Measurements from ENCODE around the gene FOXP1. TPM values are rescaled to one million over a fixed set of nuclear protein-coding genes. Genes with fewer than 3 reads are reported as not detected.

The FOXP1 gene
- total and polyA plus RNA-seq, 4 donors, result 4.9 to 35.4 (median 32.0) TPM

GRCh38 chr3:70985572-70985971, 598.0 kb downstream of the FOXP1 start:
- Histone ChIP-seq H3K4me3 (ENCODE audit: low read depth in 1 of 3, low read length in 3 of 3) (no peak overlapping the region), H3K4me1 (ENCODE audit: control insufficient read depth in 4 of 4, insufficient read depth in 4 of 4, low read length in 3 of 4) (no peaks in the 10 kb centered on the region), H3K9me3 (ENCODE audit: control insufficient read depth in 4 of 4, low read length in 3 of 4) (no peaks in the 10 kb centered on the region), H3K36me3 (ENCODE audit: control insufficient read depth in 4 of 4, insufficient read depth in 3 of 4, low read depth in 1 of 4, low read length in 3 of 4) (peaks cover 4 to 30% (median 23%) of the 10 kb centered on the region in 4 donors), H3K27ac (ENCODE audit: low read depth in 1 of 2, low read length in 2 of 2) (no peak overlapping the region), H3K27me3 (ENCODE audit: control insufficient read depth in 4 of 4, insufficient read depth in 4 of 4, low read length in 3 of 4) (no peaks in the 10 kb centered on the region), H3K9ac (ENCODE audit: low read depth in 1 of 2, low read length in 2 of 2) (no peak overlapping the region)
- 93% methylated on average over 4 of the region's 4 CpGs for WGBS
- DNase-seq (ENCODE audit: low spot score), result no peak
- TF ChIP-seq JUND (IDR thresholded peaks at IDR 0.05) (no peak), RXRA (IDR thresholded peaks at IDR 0.05) (no peak), GABPA (IDR thresholded peaks at IDR 0.05 in 1 of 2, conservative IDR thresholded peaks at IDR 0.05 in 1 of 2) (no peak)
- TF ChIP-seq, protein P1, sequence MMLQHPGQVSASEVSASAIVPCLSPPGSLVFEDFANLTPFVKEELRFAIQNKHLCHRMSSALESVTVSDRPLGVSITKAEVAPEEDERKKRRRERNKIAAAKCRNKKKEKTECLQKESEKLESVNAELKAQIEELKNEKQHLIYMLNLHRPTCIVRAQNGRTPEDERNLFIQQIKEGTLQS (IDR thresholded peaks at IDR 0.05), result no peak
- TF ChIP-seq, protein P2, sequence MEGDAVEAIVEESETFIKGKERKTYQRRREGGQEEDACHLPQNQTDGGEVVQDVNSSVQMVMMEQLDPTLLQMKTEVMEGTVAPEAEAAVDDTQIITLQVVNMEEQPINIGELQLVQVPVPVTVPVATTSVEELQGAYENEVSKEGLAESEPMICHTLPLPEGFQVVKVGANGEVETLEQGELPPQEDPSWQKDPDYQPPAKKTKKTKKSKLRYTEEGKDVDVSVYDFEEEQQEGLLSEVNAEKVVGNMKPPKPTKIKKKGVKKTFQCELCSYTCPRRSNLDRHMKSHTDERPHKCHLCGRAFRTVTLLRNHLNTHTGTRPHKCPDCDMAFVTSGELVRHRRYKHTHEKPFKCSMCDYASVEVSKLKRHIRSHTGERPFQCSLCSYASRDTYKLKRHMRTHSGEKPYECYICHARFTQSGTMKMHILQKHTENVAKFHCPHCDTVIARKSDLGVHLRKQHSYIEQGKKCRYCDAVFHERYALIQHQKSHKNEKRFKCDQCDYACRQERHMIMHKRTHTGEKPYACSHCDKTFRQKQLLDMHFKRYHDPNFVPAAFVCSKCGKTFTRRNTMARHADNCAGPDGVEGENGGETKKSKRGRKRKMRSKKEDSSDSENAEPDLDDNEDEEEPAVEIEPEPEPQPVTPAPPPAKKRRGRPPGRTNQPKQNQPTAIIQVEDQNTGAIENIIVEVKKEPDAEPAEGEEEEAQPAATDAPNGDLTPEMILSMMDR (IDR thresholded peaks at IDR 0.05; ENCODE audit: low read depth, low read length, missing input control), result no peak
- TF ChIP-seq, protein P3, sequence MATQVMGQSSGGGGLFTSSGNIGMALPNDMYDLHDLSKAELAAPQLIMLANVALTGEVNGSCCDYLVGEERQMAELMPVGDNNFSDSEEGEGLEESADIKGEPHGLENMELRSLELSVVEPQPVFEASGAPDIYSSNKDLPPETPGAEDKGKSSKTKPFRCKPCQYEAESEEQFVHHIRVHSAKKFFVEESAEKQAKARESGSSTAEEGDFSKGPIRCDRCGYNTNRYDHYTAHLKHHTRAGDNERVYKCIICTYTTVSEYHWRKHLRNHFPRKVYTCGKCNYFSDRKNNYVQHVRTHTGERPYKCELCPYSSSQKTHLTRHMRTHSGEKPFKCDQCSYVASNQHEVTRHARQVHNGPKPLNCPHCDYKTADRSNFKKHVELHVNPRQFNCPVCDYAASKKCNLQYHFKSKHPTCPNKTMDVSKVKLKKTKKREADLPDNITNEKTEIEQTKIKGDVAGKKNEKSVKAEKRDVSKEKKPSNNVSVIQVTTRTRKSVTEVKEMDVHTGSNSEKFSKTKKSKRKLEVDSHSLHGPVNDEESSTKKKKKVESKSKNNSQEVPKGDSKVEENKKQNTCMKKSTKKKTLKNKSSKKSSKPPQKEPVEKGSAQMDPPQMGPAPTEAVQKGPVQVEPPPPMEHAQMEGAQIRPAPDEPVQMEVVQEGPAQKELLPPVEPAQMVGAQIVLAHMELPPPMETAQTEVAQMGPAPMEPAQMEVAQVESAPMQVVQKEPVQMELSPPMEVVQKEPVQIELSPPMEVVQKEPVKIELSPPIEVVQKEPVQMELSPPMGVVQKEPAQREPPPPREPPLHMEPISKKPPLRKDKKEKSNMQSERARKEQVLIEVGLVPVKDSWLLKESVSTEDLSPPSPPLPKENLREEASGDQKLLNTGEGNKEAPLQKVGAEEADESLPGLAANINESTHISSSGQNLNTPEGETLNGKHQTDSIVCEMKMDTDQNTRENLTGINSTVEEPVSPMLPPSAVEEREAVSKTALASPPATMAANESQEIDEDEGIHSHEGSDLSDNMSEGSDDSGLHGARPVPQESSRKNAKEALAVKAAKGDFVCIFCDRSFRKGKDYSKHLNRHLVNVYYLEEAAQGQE (IDR thresholded peaks at IDR 0.05), result no peak
- TF ChIP-seq, protein P4, sequence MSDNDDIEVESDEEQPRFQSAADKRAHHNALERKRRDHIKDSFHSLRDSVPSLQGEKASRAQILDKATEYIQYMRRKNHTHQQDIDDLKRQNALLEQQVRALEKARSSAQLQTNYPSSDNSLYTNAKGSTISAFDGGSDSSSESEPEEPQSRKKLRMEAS (IDR thresholded peaks at IDR 0.05), result no peak

GRCh38 chr3:70984776-70985482, 598.6 kb downstream of the FOXP1 start:
- no peak for DNase-seq (ENCODE audit: low spot score)
- no peaks in the 10 kb centered on the region for H3K4me1 ChIP-seq (ENCODE audit: control insufficient read depth in 4 of 4, insufficient read depth in 4 of 4, low read length in 3 of 4)
- TF ChIP-seq RAD21 (IDR thresholded peaks at IDR 0.05) (no peak), EGR1 (IDR thresholded peaks at IDR 0.05; ENCODE audit: low read depth in 2 of 2) (no peak), FOXA2 (IDR thresholded peaks at IDR 0.05) (no peak), NR2F2 (IDR thresholded peaks at IDR 0.05) (no peak), HNF4A (conservative IDR thresholded peaks at IDR 0.05) (no peak)
- TF ChIP-seq, protein P3 (IDR thresholded peaks at IDR 0.05), result no peak
- TF ChIP-seq, protein P1 (IDR thresholded peaks at IDR 0.05), result no peak
- peaks cover 4 to 30% (median 23%) of the 10 kb centered on the region in 4 donors for H3K36me3 ChIP-seq (ENCODE audit: control insufficient read depth in 4 of 4, insufficient read depth in 3 of 4, low read depth in 1 of 4, low read length in 3 of 4)
- no peak overlapping the region for H3K4me3 ChIP-seq (ENCODE audit: low read depth in 1 of 3, low read length in 3 of 3)
- no peaks in the 10 kb centered on the region for H3K9me3 ChIP-seq (ENCODE audit: control insufficient read depth in 4 of 4, low read length in 3 of 4)
- H3K27ac ChIP-seq (ENCODE audit: low read depth in 1 of 2, low read length in 2 of 2), result no peak overlapping the region
- no peak overlapping the region for H3K9ac ChIP-seq (ENCODE audit: low read depth in 1 of 2, low read length in 2 of 2)
- no peaks in the 10 kb centered on the region for H3K27me3 ChIP-seq (ENCODE audit: control insufficient read depth in 4 of 4, insufficient read depth in 4 of 4, low read length in 3 of 4)
- 92% methylated on average over 8 of the region's 8 CpGs for WGBS
